ENCODE measurements around the gene GABPB2.
A peak's percentile ranks its signal among the peaks of the same experiment; 100 is the strongest.

DNA sequence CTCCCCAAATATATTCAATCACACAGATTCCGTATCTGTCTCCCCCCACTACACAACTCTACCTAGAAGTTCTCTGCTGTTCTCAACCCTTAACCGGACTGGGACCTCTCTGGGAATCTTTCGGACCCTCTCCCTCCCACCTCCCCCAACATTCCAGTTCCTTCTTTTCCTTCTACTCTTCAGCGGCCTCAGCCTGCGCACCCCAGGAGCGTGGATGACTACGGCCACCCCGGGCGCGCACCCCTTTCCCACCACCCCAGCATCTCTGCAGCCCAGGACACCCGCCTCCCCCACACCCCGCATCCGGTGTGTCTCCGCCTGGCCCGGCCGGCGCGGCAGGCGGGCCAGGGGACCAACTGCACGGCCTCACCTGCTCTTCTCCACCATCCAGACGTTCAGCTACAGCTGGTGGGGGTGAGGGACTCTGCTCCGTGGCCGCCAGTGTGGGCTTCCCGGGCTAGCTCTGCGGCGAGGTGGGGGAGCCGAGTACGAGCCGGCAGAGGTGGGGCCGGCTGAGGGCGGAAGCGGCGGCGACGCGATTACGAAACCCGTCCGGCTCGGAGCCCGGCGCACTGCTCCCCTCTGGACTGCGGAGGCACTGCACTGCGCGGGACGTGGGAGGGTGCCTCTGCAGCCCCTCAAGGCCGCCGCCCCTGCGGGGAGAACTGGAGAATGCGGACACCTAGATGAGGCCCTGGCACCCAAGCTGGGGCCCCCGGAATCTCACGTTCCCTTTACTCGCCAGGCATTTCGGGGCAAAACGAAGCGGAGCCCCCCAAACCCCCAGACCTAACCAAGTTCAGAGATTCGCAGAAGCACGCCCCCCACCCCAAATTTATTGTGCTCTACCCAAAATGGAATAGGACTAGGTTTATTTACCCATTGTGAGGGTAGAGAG lies 11.2 kb upstream of the GABPB2 start, which contains the start of gene CDC42SE1:
- TF ChIP-seq EZH2 (IDR thresholded peaks at IDR 0.05; ENCODE audit: low read depth, unreplicated experiment) (no peak), POLR2AphosphoS5 (IDR thresholded peaks at IDR 0.05; ENCODE audit: low read depth) (peak; percentile 94), EZH2phosphoT487 (IDR thresholded peaks at IDR 0.05; ENCODE audit: unreplicated experiment) (no peak), CREB1 (CRISPR knock-in tag; IDR thresholded peaks at IDR 0.05; ENCODE audit: low read depth) (peak; percentile 22; the same call in 1 of the 2 replicates), ZNF331 (CRISPR knock-in tag; IDR thresholded peaks at IDR 0.05; ENCODE audit: low read depth) (no peak), STAT1 (IDR thresholded peaks at IDR 0.05; ENCODE audit: unreplicated experiment) (no peak)
- TF ChIP-seq, protein P1, sequence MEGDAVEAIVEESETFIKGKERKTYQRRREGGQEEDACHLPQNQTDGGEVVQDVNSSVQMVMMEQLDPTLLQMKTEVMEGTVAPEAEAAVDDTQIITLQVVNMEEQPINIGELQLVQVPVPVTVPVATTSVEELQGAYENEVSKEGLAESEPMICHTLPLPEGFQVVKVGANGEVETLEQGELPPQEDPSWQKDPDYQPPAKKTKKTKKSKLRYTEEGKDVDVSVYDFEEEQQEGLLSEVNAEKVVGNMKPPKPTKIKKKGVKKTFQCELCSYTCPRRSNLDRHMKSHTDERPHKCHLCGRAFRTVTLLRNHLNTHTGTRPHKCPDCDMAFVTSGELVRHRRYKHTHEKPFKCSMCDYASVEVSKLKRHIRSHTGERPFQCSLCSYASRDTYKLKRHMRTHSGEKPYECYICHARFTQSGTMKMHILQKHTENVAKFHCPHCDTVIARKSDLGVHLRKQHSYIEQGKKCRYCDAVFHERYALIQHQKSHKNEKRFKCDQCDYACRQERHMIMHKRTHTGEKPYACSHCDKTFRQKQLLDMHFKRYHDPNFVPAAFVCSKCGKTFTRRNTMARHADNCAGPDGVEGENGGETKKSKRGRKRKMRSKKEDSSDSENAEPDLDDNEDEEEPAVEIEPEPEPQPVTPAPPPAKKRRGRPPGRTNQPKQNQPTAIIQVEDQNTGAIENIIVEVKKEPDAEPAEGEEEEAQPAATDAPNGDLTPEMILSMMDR (conservative IDR thresholded peaks at IDR 0.05; ENCODE audit: low read depth in 2 of 2), result peak; percentile 46 to 60
- TF ChIP-seq, protein P2, sequence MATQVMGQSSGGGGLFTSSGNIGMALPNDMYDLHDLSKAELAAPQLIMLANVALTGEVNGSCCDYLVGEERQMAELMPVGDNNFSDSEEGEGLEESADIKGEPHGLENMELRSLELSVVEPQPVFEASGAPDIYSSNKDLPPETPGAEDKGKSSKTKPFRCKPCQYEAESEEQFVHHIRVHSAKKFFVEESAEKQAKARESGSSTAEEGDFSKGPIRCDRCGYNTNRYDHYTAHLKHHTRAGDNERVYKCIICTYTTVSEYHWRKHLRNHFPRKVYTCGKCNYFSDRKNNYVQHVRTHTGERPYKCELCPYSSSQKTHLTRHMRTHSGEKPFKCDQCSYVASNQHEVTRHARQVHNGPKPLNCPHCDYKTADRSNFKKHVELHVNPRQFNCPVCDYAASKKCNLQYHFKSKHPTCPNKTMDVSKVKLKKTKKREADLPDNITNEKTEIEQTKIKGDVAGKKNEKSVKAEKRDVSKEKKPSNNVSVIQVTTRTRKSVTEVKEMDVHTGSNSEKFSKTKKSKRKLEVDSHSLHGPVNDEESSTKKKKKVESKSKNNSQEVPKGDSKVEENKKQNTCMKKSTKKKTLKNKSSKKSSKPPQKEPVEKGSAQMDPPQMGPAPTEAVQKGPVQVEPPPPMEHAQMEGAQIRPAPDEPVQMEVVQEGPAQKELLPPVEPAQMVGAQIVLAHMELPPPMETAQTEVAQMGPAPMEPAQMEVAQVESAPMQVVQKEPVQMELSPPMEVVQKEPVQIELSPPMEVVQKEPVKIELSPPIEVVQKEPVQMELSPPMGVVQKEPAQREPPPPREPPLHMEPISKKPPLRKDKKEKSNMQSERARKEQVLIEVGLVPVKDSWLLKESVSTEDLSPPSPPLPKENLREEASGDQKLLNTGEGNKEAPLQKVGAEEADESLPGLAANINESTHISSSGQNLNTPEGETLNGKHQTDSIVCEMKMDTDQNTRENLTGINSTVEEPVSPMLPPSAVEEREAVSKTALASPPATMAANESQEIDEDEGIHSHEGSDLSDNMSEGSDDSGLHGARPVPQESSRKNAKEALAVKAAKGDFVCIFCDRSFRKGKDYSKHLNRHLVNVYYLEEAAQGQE (IDR thresholded peaks at IDR 0.05; ENCODE audit: unreplicated experiment), result no peak

All from GM23338 (cell line).